Lung (tissue), 12 donors: ENCODE measurements around the gene GUCY2F. TPM values are rescaled to one million over a fixed set of nuclear protein-coding genes. Genes with fewer than 3 reads are reported as not detected.

Experiments used
- ATAC-seq: fragments of 200-7000 bp; cut with Tn5 transposase; one replicate; pipeline ENCODE4 v1.9.1; 2020; ENCODE audit warnings: moderate number of reproducible peaks; ENCODE audit not compliant: insufficient read depth, low FRiP score
- DNase-seq, 3 donors: peaks; one replicate each; pipeline ENCODE4 v3.0.0-alpha.2; 2013 to 2017
- H3K27ac ChIP-seq, 2 donors: one replicate each; pipeline ENCODE4 v1.5.1; 2013; ENCODE audit warnings: mild to moderate bottlenecking in 2 of 2, moderate library complexity in 2 of 2, control low read depth in 1 of 2, inconsistent platforms in 1 of 2, low read depth in 1 of 2, low read length in 1 of 2
- H3K27me3 ChIP-seq, 3 donors: one replicate each; pipeline ENCODE4 v1.5.1; 2013; ENCODE audit warnings: low read length in 2 of 3; ENCODE audit not compliant: control insufficient read depth in 3 of 3, insufficient read depth in 3 of 3
- H3K36me3 ChIP-seq, 4 donors: one replicate each; pipeline ENCODE4 v1.5.1; 2013; ENCODE audit warnings: low read length in 4 of 4, mild to moderate bottlenecking in 1 of 4, moderate library complexity in 1 of 4; ENCODE audit not compliant: control insufficient read depth in 4 of 4, insufficient read depth in 4 of 4
- H3K4me1 ChIP-seq, 5 donors: one replicate each; pipeline ENCODE4 v1.5.1; 2013; ENCODE audit warnings: low read length in 5 of 5, mild to moderate bottlenecking in 2 of 5, moderate library complexity in 1 of 5; ENCODE audit not compliant: control insufficient read depth in 5 of 5, insufficient read depth in 5 of 5
- H3K4me3 ChIP-seq: one replicate; pipeline ENCODE4 v1.5.1; 2013; ENCODE audit warnings: mild to moderate bottlenecking, control low read depth, moderate library complexity
- H3K9ac ChIP-seq, 2 donors: one replicate each; pipeline ENCODE4 v1.5.1; 2013; ENCODE audit warnings: low read length in 2 of 2, control low read depth in 1 of 2; ENCODE audit not compliant: insufficient read depth in 1 of 2
- H3K9me3 ChIP-seq, 4 donors: one replicate each; pipeline ENCODE4 v1.5.1; 2013; ENCODE audit warnings: low read length in 3 of 4, mild to moderate bottlenecking in 1 of 4, moderate library complexity in 1 of 4; ENCODE audit not compliant: control insufficient read depth in 4 of 4, insufficient read depth in 3 of 4
- WGBS, 2 donors: extraction: QIAGEN DNeasy Blood & Tissue Kit; methylation state at CpG; one replicate each; pipeline ENCODE4 v1.1.7; 2013; 5-methylcytosine and 5-hydroxymethylcytosine counted together
- polyA plus RNA-seq, 2 donors: library from polyadenylated mRNA; stranded (reverse); fragments of 200-250 nt; gene quantifications; one replicate each; pipeline ENCODE4 v1.2.1, GENCODE V29; 2013
- total RNA-seq, 2 donors: library from RNA; depleted of rRNA in 1 of 2; stranded (reverse); fragments of >200 nt in 1 of 2; gene quantifications; one replicate each; pipeline ENCODE4 v1.2.1, GENCODE V29; 2014 to 2021
- TF ChIP-seq, protein P1 (sequence below): IDR thresholded peaks from 2 replicates; pipeline ENCODE4 v1.5.1; 2012; ENCODE audit warnings: mild to moderate bottlenecking; ENCODE audit errors: control extremely low read depth, extremely low read depth
- donor health status: control.
- donor health status: control.
- donor health status: Bipolar disorder and iron deficiency.
- donor health status: healthy.
- donor health status: DM: yes; HTN: yes; CAD: no.

Gene GUCY2F
- total and polyA plus RNA-seq, 4 donors = 0.03 TPM; not detected in 3

DNA sequence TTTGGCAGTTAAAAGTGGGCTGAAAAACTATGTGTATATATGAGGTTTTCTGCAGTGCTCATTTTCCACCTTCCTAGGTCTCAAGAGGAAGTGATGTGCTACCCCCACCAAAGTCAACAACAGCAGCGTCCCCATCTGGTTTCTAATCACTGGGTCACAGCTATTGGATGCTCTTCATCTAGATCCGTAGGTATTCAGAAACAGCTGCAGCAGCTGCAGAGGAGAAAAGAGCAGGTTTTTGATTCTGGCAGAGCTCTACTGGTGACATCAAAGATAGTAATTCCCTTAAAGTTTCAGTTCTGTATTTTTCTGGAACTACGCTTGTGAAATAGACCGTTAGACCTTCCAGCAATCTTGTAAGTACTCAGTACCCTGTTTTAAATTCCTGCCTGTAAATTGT lies 5.8 kb upstream of the GUCY2F start:
- Histone ChIP-seq H3K27ac (no peak overlapping the region), H3K27me3 (peaks cover 3 to 33% (median 14%) of the 10 kb centered on the region in 3 donors), H3K4me3 (no peak overlapping the region), H3K4me1 (no peaks in the 10 kb centered on the region), H3K36me3 (no peaks in the 10 kb centered on the region), H3K9ac (no peak overlapping the region), H3K9me3 (no peaks in the 10 kb centered on the region)
- WGBS, 2 donors = 18 to 38% methylated on average over 4 of the region's 4 CpGs
- no peak for DNase-seq
- TF ChIP-seq, protein P1, sequence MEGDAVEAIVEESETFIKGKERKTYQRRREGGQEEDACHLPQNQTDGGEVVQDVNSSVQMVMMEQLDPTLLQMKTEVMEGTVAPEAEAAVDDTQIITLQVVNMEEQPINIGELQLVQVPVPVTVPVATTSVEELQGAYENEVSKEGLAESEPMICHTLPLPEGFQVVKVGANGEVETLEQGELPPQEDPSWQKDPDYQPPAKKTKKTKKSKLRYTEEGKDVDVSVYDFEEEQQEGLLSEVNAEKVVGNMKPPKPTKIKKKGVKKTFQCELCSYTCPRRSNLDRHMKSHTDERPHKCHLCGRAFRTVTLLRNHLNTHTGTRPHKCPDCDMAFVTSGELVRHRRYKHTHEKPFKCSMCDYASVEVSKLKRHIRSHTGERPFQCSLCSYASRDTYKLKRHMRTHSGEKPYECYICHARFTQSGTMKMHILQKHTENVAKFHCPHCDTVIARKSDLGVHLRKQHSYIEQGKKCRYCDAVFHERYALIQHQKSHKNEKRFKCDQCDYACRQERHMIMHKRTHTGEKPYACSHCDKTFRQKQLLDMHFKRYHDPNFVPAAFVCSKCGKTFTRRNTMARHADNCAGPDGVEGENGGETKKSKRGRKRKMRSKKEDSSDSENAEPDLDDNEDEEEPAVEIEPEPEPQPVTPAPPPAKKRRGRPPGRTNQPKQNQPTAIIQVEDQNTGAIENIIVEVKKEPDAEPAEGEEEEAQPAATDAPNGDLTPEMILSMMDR = no peak
- ATAC-seq = no peak

DNA sequence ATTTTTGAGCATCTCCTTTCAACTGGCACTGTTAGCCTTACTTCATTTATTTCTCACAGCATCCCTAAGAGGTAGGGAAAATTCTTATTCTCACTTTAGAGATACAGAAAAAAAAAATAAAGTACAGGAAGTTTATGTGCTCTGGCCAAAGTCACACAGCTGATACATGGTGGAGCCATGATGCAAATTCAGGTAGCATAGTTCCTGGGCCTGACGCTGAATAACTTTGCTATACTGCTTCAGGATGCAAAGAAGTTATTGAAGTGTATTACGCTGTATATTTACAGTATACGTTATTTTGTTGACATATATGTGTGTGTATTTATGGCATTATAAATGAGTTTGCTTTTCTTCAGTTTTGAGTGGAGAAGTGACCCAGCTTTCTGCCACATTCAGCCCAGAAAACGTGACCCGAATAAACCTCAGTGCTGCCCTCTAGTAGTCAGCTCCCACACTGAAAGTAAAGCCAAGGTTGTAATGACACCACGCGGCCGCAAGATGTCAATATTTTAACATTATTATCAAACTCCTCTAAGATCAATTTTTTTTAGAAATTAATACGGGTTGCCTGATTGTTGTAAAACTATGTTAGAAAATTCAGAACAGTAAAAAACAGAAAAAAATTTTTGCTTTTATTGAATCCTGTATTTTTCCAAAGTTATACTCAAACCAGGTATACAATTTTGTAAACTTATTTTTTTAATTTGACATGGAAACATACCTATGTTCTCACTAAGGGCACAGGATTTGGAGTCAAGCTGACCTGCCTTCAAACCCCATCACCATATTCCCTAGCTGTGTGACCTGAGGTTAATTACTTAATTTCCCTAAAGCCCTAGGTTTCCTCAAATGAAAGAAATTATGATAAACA lies 3.8 kb upstream of the GUCY2F start:
- no peak overlapping the region for H3K27ac ChIP-seq
- no peaks in the 10 kb centered on the region for H3K4me1 ChIP-seq
- ATAC-seq (no peak), DNase-seq (peak; percentile 74 to 82 (median 80))
- TF ChIP-seq, protein P1 = peak; percentile 93
- H3K9me3 ChIP-seq = no peaks in the 10 kb centered on the region
- H3K9ac ChIP-seq = no peak overlapping the region
- WGBS, 2 donors = 10 to 11% methylated on average over 9 of the region's 9 CpGs
- H3K36me3 ChIP-seq = no peaks in the 10 kb centered on the region
- H3K4me3 ChIP-seq = no peak overlapping the region
- H3K27me3 ChIP-seq = peaks cover 3 to 28% (median 17%) of the 10 kb centered on the region in 3 donors

DNA sequence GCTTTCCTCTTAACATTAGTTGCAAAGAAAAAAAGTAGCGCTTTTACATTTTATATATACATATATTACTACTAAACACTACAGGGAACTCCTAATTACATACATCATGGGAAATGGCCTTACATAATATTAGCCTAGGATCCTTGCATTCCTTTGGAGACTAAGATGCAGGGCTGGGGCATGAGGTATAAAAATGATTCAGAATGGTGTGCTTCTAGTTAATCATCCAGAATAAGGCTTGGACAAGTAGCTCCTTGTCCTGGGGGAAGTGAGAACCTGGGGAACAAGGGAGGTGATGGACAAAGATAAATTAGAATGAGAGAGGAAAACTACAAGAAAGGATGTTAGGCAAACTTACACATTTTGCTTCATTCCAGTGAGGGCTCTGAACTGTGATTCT lies 3.0 kb upstream of the GUCY2F start:
- no peaks in the 10 kb centered on the region for H3K4me1 ChIP-seq
- TF ChIP-seq, protein P1 = no peak
- ATAC-seq (no peak), DNase-seq (no peak)
- H3K4me3 ChIP-seq = no peak overlapping the region
- no peak overlapping the region for H3K9ac ChIP-seq
- no peak overlapping the region for H3K27ac ChIP-seq
- WGBS, 2 donors = 82 to 100% methylated on average over 1 of the region's 1 CpG
- peaks cover 3 to 33% (median 17%) of the 10 kb centered on the region in 3 donors for H3K27me3 ChIP-seq
- H3K9me3 ChIP-seq = no peaks in the 10 kb centered on the region
- no peaks in the 10 kb centered on the region for H3K36me3 ChIP-seq
